Thoracic aorta (tissue), 2 donors: ENCODE data around the gene UBR4. TPM values are rescaled to one million over a fixed set of nuclear protein-coding genes. Genes with fewer than 3 reads are reported as not detected.

Experiments used
- ATAC-seq: fragments of 150-250 bp; one replicate; pipeline ENCODE4 v1.8.0; 2017; ENCODE audit warnings: low read depth; ENCODE audit not compliant: insufficient number of reproducible peaks, low FRiP score
- DNase-seq: peaks from one replicate; pipeline ENCODE4 v3.0.0-alpha.2; 2020; ENCODE audit warnings: low spot score
- H3K27ac ChIP-seq, 2 donors: fragments of 200-600 bp; sonication (generic); 1 replicate in 1 of 2; 2 replicates in 1 of 2; pipeline ENCODE4 v1.5.1; 2016; ENCODE audit warnings: mild to moderate bottlenecking in 2 of 2, moderate library complexity in 2 of 2
- H3K27me3 ChIP-seq: fragments of 200-600 bp; sonication (generic); replicated peaks from 2 replicates; pipeline ENCODE4 v1.6.0; 2016; ENCODE audit warnings: mild to moderate bottlenecking; ENCODE audit not compliant: insufficient read depth
- H3K36me3 ChIP-seq: fragments of 200-600 bp; sonication (generic); one replicate; pipeline ENCODE4 v1.5.1; 2016
- H3K4me1 ChIP-seq, 2 donors: fragments of 200-600 bp; sonication (generic); 1 replicate in 1 of 2; 2 replicates in 1 of 2; pipeline versions ENCODE4 v1.5.1 to v1.6.0; 2016; ENCODE audit warnings: low read depth in 2 of 2, mild to moderate bottlenecking in 1 of 2; ENCODE audit not compliant: control insufficient read depth in 1 of 2
- H3K4me3 ChIP-seq: fragments of 200-600 bp; sonication (generic); 2 replicates; pipeline ENCODE4 v1.5.1; 2016; ENCODE audit warnings: mild to moderate bottlenecking
- H3K9me3 ChIP-seq: fragments of 200-600 bp; sonication (generic); 2 replicates; pipeline ENCODE4 v1.5.1; 2016
- CTCF ChIP-seq: fragments of 200-600 bp; sonication (generic); IDR thresholded peaks from one replicate; pipeline ENCODE4 v1.5.1; 2019; ENCODE audit warnings: antibody characterized with exemption
- total RNA-seq, 2 donors: library from RNA; depleted of rRNA; stranded (reverse); fragments of >200 nt; gene quantifications; one replicate each; pipeline versions ENCODE4 v1.1.0 to v1.2.3, GENCODE V29; 2016

The UBR4 gene
- total RNA-seq, 2 donors from 2014 or later = 231 to 266 TPM

GRCh38 chr1:19083081-19083480, 127.0 kb downstream of the UBR4 start:
- H3K4me1 ChIP-seq = no peaks in the 10 kb centered on the region
- no peaks in the 10 kb centered on the region for H3K27me3 ChIP-seq
- DNase-seq = no peak
- H3K36me3 ChIP-seq = peaks cover 88% of the 10 kb centered on the region
- no peak for ATAC-seq
- no peak overlapping the region for H3K4me3 ChIP-seq
- no peaks in the 10 kb centered on the region for H3K9me3 ChIP-seq
- no peak overlapping the region for H3K27ac ChIP-seq
- TF ChIP-seq CTCF = no peak

GRCh38 chr1:19081218-19081893, 128.7 kb downstream of the UBR4 start:
- ATAC-seq (no peak), DNase-seq (no peak)
- TF ChIP-seq CTCF = no peak
- no peaks in the 10 kb centered on the region for H3K27me3 ChIP-seq
- no peaks in the 10 kb centered on the region for H3K4me1 ChIP-seq
- no peak overlapping the region for H3K4me3 ChIP-seq
- no peak overlapping the region for H3K27ac ChIP-seq
- no peaks in the 10 kb centered on the region for H3K9me3 ChIP-seq
- H3K36me3 ChIP-seq = peaks cover 88% of the 10 kb centered on the region

GRCh38 chr1:19080721-19081120, 129.3 kb downstream of the UBR4 start:
- DNase-seq (no peak), ATAC-seq (no peak)
- Histone ChIP-seq H3K36me3 (peaks cover 90% of the 10 kb centered on the region), H3K4me1 (peaks cover 0 to under 1% of the 10 kb centered on the region in 2 donors), H3K27me3 (no peaks in the 10 kb centered on the region), H3K27ac (no peak overlapping the region), H3K9me3 (no peaks in the 10 kb centered on the region), H3K4me3 (no peak overlapping the region)
- TF ChIP-seq CTCF = no peak

GRCh38 chr1:19079541-19080472, 130.3 kb downstream of the UBR4 start:
- no peak for DNase-seq
- Histone ChIP-seq H3K27ac (no peak overlapping the region), H3K36me3 (peaks cover 89% of the 10 kb centered on the region), H3K4me3 (no peak overlapping the region), H3K27me3 (no peaks in the 10 kb centered on the region), H3K9me3 (no peaks in the 10 kb centered on the region), H3K4me1 (peaks cover 3 to 10% of the 10 kb centered on the region in 2 donors)
- no peak for TF ChIP-seq CTCF
- no peak for ATAC-seq

- H3K27me3 ChIP-seq = no peaks in the 10 kb centered on the region
- peaks cover 3 to 23% of the 10 kb centered on the region in 2 donors for H3K4me1 ChIP-seq
- H3K36me3 ChIP-seq = peaks cover 82% of the 10 kb centered on the region
- no peak for DNase-seq
- no peak for TF ChIP-seq CTCF
- H3K4me3 ChIP-seq = no peak overlapping the region
- no peak overlapping the region for H3K27ac ChIP-seq
- no peaks in the 10 kb centered on the region for H3K9me3 ChIP-seq
- no peak for ATAC-seq
Measured at GRCh38 chr1:19078536-19078935, 131.5 kb downstream of the UBR4 start.
